Tibial nerve (tissue), 3 donors: ENCODE data around the gene THAP2.

Source experiments
- EP300 ChIP-seq, 2 donors: sonication (generic); formaldehyde crosslinking; IDR thresholded peaks; one replicate each; pipeline ENCODE4 v1.6.1; 2017; ENCODE audit warnings: antibody characterized with exemption in 2 of 2, mild to moderate bottlenecking in 1 of 2
- POLR2A ChIP-seq, 2 donors: fragments of 450-650 bp; IDR thresholded peaks; one replicate each; pipeline ENCODE4 v1.6.1; 2017; ENCODE audit warnings: antibody characterized with exemption in 2 of 2, mild to moderate bottlenecking in 2 of 2, moderate library complexity in 2 of 2

DNA sequence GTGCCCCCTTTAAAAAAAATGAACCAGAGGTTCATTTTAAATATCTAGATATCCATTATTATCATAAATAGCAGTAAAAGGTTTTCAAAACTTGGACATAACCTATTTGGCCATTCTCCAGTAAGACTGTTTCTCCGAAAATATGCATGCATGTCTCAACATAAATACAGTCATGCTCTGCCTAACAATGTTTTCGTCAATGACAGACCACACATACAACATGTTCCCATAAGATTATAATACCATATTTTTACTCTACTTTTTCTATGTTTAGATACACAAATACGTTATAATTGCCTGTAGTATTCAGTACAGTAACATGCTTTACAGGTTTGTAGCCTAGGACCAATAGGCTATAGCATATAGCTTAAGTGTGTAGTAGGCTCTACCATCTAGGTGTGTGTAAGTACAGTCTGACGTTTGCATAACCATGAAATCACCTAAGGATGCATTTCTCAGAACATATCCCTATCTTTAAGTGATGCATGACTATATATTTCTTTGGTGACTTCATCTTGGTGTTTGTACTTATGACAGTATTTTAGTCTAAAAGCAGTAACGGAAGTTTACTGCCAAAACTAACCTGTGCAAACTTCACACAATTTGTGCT is 25.0 kb downstream of the THAP2 start:
- TF ChIP-seq EP300 (IDR thresholded peaks at IDR 0.05) (no peak), POLR2A (IDR thresholded peaks at IDR 0.05) (no peak)
